GM19035 (cell line): ENCODE measurements around the gene DYDC2.
"Not testable (repeated sequence)": the region's sequence is repeated elsewhere in the genome, so short reads cannot be mapped to it uniquely, and the experiment has no call there.

ENCODE experiments used
- ATAC-seq: cut with Tn5 transposase; IDR thresholded peaks from one replicate; pipeline ENCODE4 v1.9.1; 2021; ENCODE audit not compliant: unreplicated experiment

Gene DYDC2, protein sequence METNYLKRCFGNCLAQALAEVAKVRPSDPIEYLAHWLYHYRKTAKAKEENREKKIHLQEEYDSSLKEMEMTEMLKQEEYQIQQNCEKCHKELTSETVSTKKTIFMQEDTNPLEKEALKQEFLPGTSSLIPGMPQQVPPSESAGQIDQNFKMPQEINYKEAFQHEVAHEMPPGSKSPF

GRCh38 chr10:80356563-80356988, at the start of gene DYDC2, which contains the start of gene DYDC1:
TSS of gene DYDC2 (plus strand) at chr10:80356781. CDS start at chr10:80362444, 5,663 bp downstream.
TSS of gene DYDC1 (minus strand) at chr10:80356755. CDS start at chr10:80352601, 4,154 bp downstream.
- ATAC-seq, result peak; percentile 92

DNA sequence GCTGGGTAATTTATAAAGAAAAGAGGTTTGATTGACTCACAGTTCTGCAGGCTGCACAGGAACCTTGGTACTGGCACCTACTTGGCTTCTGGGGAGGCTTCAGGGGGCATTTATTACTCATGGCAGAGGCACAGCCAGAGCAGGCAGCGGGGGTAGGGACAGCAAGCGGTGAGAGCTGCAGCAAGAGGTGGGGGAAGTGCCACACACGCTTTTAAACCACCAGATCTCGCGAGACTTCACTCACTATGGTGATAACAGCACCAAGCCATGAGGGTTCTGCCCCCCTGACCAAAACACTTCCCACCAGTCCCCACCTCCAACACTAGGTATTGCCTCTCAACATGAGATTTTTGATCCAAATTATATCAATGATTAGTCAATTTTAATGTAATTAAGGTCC, 43.1 kb upstream of the DYDC2 start:
- ATAC-seq, result no peak

DNA sequence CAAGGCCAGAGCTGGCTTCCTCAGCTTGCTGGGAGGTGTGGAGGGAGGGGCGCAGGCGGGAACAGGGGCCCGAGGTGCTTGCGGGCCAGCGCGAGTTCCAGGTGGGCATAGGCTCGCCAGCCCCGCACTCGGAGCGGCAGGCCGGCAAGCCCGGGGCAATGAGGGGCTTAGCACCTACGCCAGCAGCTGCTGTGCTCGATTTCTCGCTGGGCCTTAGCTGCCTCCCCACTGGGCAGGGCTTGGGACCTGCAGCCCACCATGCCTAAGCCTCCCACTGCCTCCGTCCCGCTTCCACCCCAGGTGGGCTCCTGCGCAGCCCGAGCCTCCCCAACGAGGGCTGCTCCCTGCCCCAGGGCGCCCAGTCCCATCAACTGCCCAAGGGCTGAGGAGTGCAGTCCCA, 41.2 kb upstream of the DYDC2 start:
- no peak for ATAC-seq

DNA sequence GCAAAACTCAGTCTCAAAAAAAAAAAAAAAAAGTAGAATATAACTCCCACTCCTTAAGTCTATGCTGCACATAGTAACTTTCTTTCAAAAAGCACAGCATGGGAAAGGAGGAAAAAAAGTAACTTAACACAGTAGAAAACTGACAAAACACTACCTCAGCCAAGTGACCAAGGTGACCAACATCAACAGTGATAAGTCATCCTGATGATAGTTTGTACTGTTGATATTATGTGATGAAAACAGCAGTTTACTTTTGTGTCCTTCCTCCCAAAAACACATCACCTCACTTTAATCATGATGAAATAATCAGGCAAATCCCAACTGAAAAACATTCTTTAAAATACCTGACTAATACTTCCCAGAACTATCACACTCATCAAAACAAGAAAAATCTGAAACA, 37.8 kb upstream of the DYDC2 start:
- ATAC-seq, result no peak

DNA sequence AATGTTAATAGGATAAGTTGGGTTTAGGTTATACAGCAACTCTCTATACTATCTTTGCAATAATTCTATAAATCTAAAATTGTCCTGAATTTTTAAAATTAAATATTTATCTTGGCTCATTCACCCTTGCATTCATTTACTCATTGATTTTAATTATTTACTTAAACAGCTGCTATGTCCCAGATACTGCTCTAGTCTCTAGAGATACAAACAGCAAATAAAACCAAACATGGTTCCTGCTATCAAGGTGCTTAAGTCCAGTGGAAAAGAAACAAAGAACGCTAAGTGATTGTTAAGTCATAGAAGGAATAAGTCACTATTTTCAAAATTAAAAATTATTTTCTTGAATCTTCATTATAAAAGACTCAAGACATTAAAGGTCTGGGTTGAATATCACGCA, 37.3 kb upstream of the DYDC2 start:
- no peak for ATAC-seq

GRCh38 chr10:80319725-80320290, 36.8 kb upstream of the DYDC2 start:
- no peak for ATAC-seq

DNA sequence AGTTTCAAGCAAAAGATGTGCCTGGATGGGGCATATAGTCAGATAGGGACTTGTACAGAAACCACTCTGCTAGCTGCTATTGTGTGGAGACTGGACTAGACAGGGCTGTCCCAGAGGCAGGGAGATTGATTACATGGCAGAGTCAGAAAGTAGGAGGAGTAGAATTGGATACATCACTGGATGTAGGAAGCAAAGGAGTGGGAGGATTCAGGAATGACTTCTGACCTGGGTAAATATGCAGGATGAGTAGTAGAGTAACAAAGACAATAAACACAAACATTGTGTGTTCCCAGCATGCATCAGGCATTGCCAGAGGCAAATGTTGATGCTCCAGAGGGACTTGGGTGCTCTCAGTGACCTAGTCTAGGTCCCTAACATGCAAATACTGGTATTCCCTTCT, 36.2 kb upstream of the DYDC2 start:
- ATAC-seq, result no peak

DNA sequence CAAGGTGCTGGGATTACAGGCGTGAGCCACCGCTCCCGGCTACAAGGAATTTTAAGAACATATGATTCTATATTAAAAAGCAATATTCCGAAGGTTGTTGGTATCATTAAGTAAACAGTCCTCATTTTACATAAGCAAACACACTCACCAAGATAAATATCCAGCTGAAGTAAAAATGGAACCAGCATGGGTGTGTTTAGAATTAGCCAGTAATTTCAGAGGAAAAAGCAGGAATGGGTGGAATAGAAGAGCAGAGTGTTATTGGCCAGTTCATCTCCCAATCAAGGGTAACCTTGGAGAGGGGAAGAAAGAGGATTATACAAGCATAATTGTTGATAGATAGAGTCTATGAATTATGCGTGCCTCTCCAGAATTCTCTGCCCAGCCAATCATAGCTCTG, 35.4 kb upstream of the DYDC2 start:
- ATAC-seq, result no peak

DNA sequence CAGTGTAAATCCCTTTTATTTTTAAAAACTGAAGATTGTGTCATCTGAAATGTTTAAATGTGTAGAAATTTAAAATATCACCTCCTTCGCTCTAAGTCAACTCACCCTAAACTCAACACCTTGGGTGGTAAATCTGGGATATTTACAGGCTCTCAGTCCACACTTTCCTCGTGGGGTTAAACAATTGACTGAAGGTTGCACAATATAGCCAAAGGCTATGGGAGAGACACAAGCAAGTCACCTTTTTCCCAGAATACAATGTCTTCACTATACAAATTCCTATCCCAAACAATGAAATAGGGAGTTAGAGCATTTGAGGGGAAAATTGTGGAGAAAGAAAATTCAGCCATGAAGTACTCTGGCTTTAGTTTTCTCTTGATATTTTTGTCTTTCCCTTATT, 34.4 kb upstream of the DYDC2 start:
- no peak for ATAC-seq

DNA sequence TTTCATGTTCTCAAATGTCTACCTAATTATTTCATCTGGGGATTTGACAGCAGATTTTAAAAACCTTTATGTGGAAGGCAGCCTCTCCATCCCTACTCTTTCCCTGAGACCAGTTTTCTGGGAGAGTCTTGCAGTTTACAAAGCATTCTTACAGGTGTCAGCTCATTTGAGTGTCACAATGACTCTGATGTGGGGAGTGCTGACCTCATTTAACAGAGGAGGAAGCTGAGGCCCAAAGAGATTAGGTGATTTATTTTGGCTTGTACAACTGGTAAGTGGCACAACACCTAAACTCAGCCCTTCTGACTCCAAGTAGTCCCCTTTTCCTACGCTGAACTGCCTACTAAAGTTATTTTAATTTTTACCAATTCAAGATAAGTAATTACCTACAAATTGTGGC, 33.9 kb upstream of the DYDC2 start:
- ATAC-seq, result no peak

GRCh38 chr10:80323311-80323710, 33.3 kb upstream of the DYDC2 start:
- ATAC-seq, result no peak

- ATAC-seq, result no peak
Measured at GRCh38 chr10:80324086-80324485, 32.5 kb upstream of the DYDC2 start.

DNA sequence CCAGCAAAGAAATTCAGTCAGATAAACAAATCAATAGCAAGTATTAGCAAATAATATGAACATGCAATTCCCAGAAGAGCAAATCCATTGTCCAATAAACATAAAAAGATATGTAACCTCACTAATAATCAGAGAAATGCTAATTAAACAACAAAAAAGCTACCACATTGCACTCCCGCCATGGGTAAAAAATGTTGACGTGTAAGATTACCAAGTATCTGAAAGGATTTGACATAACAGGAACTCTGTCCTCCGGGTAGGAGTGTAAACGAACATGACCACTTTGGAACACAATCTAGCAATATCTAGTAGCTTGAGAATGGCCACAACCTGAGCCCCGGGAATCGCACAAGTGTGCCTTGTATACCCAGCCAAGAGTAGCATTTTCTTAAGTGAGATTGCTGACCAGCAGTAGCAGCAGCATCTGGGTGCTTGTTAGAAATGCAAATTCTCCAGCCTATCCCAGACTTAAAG, 31.7 kb upstream of the DYDC2 start:
- ATAC-seq, result no peak

DNA sequence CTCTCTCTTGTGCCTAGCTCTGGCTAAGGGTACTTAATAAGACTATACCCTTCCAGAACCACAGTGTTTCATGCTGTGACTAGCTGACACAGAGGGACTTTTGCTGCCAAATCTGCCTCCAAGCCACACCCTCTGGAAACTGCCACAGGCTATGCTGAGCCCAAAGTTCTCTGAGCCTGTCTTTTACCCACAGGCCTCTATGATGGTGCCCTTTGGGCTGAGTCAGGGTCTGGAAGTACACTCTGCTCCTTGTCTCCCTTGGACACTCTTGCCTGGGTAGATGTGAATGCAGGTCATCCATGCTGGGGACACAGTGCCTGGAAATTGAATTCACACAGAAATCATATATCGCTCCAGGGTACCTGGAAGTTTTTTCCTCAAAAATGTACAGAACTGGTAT, 22.6 kb upstream of the DYDC2 start:
- no peak for ATAC-seq

GRCh38 chr10:80344276-80344675, 12.3 kb upstream of the DYDC2 start:
- no peak for ATAC-seq

DNA sequence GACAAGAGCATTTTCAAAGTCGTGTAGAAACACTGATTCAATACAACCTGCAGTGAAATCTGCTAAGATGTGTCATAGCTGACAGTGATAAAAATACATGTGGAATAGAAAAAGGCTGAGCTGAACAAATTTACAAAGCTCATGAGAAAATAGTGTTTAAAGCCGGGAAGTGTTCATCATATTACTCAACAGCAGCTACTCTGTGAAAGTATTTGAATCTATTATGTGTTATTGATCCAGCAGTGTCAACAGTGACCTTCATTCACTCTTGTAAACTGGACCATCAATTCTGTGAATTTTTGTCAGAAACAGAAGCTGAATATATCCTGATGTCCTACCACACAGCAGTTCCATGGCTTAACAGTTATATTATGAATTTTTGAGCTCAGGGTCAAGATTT, 11.7 kb upstream of the DYDC2 start:
- ATAC-seq, result no peak

DNA sequence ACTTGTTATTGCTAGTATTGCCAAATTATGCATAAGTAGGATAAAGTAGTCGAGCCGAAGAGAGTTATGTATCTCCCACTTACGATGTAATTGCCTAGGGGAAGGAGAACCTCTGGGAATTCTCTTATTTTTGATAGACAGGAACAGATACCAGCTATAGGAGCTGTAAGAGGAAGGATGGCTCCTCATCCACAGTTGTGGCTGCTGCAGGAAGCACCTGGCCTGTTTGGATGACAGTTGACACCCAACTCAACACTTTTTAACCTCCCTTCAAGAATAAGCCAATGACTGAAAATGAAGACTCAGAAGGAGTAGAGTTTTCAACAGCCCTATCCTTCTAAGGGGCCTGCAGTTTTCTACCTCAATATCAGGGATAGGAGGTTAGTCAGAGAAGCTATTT, 6.3 kb upstream of the DYDC2 start:
- ATAC-seq, result no peak

DNA sequence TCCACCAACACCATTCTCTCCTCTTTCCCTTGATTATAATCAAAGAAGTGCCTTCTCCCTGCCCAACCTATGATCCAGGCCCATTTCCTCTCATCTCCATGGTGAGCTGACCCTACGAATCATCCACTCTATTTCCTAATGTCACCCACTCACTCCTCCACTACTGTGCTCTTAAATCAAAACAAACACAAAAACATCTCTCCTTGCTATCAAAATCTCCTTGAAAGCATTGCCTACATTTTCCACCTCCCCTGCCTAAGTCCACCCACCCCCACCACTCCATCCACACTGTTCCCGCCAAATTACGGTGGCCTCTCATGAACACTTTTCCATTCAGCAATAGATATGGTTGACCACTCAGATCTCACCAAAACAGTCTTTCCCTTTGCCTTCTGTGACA, 5.4 kb upstream of the DYDC2 start:
- no peak for ATAC-seq

- ATAC-seq, result no peak
Measured at GRCh38 chr10:80356989-80357850, 639 bp downstream of the DYDC2 start.

DNA sequence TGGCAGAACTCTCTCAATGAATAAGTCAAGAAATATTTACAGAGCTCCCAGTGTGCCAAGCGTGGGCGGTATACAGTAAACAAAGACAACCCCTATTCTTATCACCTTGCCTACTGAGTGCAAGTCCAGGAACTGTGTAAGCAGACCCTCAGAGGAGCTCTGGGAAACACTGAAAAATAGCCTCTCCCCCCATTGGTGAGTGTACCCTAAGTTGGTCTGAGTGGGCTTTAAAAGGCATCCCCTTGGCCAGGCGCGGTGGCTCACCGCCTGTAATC, 1.2 kb downstream of the DYDC2 start:
- ATAC-seq, result no peak

DNA sequence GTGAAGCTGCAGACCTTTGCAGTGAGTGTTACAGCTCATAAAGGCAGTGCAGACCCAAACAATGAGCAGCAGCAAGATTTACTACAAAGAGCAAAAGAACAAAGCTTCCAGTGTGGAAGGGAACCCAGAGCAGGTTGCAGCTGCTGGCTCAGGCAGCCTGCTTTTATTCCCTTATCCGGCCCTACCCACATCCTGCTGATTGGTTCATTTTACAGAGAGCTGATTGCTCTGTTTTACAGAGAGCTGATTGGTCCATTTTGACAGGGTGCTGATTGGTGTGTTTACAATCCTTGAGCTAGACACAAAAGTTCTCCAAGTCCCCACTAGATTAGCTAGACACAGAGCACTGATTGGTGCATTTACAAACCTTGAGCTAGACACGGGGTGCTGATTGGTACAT, 2.3 kb downstream of the DYDC2 start:
- ATAC-seq, result not testable (repeated sequence)

DNA sequence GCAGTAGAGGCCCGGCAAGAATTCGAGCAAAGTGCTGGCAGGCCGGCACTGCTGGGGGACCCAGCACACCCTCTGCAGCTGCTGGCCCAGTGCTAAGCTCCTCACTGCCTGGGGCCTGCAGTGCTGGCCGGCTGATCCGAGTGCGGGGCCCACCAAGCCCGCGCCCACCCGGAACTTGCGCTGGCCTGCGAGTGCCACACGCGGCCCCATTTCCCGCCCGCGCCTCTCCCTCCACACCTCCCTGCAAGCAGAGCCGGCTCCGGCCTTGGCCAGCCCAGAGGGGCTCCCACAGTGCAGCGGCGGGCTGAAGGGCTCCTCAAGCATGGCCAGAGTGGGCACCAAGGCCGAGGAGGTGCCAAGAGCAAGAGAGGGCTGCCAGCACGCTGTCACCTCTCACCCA, 3.1 kb downstream of the DYDC2 start:
- ATAC-seq, result no peak
